SKM-1 (cell line): ENCODE data around the gene ITPR1.

Source experiments
- DNase-seq: peaks from one replicate; lab custom pipeline; 2025; ENCODE audit not compliant: unreplicated experiment; lab: John Stamatoyannopoulos, UW

The ITPR1 gene

DNA sequence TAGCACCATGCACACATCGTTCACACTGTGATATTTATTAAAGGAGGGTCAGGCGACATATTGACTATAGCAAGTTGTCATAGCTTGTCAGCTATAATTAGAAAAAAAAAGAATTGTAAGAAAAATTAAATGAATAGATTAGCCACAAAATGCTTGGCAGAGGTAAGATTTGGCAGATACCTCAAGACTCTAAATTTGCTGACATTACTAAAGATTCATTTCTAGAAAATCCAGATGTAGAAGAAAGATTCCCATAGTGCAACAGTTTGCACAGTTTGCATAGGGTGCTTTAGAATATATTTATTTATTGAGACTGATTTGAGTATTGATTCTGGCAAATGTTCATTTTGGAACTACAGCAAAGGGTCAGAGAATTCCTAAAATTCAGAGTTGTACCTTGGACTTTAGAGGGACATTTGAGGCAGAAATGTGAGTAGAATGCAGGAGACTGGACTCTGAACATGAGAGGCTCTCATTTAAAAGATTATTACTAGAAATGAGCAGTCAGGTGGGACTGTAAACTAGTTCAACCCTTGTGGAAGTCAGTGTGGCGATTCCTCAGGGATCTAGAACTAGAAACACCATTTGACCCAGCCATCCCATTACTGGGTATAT is 384.1 kb downstream of the ITPR1 start:
- no peak for DNase-seq

DNA sequence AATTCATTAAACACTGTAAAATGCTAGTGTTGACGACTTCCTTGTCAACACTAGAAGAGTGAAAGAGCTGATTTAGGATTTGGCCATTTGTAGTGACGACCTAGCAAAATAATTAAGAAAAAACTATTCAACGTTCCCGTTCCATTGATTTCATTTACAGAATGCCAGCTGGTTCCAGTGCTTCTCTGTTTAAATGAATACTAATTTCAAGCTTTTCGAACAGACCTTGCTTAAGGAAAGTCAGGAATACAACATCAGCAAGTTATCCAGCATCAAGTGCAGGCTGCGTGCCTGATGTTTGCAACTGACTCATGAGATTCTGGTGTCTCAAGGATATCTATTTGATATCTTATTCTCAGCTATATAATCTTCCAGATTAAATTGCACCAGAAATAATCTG is 387.7 kb downstream of the ITPR1 start:
- DNase-seq, result no peak

DNA sequence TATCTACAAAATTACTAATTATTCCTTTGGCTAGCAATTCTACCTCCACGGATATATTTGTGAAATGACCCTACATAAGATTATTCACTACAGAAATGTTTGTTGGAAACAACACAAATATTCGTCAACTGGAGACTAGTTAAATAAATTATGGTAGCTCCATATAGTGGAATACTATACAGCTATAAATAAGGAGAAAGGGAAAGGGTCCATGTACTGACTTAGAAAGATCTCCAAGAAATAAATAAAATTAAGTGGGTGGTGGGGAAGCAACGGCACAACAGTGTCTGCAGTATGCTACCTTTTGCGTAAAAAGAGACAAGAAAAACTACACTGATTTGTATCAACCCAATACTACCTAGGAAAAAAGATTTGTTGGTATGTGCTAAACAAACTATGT is 389.4 kb downstream of the ITPR1 start:
- no peak for DNase-seq

DNA sequence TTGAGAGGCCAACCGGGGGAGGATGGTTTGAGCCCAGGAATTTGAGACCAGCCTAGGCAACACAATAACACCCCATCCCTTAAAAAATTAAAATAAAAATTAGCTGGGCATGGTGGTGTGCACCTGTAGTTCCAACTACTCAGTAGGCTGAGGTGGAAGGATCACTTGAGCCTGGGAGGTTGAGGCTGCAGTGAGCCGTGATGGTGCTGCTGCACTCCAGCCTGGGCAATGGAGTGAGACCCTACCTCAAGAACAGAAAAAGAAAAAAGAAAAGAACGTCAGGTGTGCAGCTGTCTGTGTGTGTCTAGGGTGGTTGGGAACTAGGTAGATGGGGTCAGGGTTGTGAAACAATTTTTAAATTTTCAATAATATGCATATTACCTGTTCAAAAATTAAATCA is 389.9 kb downstream of the ITPR1 start:
- DNase-seq, result no peak

DNA sequence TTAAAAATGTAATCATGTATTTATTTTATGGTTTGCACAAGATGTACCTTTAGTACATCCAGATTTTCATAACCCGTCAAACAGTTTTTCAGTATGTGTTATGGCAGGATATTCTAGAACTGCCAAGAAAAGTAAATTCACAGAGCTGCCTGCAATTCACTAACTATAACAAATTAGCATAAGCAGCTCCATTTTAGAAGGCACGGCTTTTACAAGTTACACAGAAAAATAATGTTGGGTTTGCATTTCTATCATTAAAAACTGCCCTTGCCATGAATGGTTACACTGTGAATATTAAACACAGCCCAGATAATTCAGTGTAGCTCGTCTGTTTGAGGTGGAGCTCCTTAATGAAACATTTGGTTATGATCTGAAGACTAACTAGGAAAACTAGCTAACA is 391.7 kb downstream of the ITPR1 start:
- no peak for DNase-seq

DNA sequence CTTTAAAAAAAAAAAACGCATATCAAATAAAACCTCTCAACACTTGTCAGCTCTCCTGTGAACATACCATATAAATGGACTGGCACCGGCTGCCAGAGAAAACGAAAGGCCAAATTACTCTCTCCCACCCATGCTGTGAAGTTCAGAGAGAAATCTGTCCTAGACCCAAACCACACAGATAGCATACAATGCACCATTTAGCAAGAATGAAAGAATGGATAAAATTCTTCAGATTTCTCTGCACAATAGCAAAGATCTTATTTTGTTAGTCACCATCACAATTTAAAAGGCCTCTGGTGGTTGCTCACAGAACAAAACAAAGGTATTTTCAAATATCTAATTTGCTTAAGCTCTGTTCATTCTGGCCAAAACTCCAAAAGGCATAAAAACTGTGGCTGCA is 392.2 kb downstream of the ITPR1 start:
- DNase-seq, result no peak

DNA sequence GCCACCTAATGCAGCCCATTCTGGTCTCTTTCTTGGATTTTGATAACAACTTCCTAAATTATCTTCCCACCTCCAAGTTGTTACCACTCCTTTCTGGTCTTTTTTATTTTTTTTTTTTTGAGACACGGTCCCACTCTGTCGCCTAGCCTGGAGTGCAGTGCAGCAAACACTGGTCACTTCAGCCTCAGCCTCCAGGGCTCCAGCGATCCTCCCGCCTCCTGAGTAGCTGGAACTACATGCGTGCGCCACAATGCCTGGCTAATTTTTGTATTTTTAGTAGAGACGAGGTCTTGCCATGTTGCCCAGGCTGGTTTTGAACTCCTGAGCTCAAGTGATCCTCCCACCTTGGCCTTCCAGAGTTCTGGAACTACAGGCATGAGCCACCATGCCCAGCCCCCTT is 393.3 kb downstream of the ITPR1 start:
- DNase-seq, result no peak

DNA sequence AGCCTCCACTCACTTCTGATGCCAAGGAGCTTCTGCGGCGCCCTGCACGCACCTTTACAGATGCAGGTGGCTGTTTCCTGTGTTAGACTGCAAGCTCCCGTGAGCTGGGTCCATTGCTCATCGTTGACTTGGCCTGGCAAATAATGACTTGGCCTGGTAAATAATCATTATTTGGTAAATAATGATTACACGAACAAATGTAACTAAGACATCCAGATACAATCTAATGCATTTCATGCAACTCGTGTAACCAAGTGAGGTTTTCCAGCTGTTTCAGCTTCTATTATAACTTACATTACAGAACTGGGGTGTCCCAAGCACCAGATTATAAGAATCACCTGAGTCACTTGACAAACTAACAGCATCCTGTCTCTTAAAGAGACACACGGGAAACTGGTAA is 394.0 kb downstream of the ITPR1 start:
- DNase-seq, result no peak

DNA sequence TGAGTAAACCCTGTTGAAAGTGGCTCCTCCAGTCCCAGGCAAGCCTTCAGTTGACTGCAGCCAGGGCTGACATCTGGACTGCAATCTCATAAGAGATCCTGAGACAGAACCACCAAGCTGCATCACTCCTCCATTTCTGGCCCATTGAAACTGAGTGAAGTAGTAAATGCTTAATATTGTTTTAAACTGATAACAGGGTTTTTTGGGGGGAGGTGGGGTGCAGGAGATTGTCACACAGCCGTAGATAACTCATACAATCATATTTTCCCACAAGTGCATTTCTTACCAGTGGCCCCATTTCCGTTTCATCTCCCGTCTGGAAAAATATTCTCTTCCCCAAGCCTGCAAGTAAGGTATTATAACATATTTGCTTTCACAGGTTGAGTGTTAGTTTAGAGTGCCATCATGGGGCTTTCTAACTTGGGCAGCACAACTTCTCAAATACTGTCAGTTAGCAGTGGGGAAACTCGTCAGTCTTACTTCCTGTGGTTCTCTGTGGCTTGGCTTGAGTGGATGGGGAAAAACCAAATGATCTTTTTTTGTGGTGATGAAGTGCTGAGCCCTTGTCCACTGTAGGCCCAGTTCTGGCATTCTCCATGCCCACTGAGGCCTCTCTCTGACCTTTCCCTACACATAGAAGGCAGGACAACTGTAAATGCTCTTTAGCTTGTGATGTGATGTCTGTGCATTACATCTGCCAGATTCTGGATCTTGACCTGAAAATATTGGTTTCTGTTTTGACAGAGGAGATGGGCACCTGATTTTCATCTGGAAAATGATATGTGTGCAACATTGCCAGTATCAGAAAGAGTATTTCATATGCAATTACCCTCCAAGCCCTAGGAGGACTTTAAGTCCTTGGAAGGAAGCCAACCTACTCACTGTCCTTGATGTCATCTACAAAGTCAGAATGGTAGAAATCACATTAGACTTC is 396.0 kb downstream of the ITPR1 start:
- DNase-seq, result peak; percentile 22

DNA sequence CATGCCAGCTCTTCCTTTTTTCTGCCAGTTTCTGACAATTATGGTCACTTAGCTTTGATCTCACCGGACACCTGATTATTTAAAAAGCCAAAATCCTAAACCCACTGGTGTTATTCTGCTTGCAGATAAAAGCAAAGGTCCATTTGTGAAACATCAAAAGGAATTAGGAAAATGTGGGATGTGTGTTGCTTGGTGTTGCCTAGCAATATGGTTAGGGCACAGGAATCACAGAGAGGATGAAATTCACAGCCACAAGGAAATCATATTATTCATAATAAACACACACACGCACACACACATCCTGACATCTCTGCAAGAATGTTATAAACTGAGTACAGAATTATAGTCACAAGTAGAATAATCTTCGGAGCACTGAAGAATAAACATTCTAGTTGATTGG is 396.7 kb downstream of the ITPR1 start:
- DNase-seq, result no peak

DNA sequence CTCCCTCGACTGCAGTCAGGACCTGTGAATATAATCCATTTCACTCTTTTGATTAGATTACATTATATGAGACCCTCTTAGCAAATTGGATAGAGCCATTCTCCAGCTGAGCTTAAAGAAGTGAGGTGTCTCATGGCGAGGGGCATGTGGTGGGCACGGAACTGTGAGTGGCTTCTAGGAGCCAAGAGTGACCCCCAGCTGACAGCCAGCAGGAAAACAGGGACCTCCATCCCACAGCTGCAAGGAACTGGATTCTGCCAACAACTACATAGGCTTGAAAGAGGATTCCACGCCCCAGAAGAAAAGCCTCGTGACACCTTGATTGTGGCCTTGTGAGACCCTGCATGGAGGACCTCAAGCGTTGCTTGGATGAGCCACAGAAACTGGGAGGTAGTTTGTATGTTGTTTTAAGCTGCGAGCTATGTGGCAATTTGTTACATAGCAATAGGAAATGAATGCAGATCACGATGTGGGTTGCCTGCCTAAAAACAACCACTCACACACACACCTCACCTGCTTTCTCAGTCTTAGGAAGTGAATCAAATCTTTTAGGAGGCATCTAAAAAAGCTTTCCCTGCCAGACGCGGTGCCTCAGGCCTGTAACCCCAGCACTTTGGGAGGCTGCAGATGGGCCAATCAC is 401.9 kb downstream of the ITPR1 start:
- DNase-seq, result no peak

DNA sequence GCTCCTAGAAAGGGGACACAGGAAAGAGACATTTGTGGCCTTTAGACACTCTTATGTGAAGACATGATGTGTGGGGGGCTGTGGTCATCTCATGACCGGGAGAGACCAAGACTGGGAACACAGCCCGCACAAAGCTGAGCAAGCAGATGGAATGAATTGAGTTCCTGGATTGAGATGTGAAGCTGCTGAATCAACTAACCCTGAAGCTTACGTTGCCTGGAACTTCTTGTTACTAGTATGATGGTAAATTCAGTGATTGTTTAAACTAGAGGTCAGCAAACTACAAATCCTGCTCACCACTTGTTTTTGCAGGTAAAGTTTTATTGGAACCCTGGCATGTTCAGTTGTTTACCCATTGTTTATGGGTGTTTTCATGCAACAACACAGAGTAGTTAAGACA is 402.7 kb downstream of the ITPR1 start:
- DNase-seq, result no peak
